Posterior vena cava (tissue), 2 donors: ENCODE results near the gene ELMO3. TPM values are rescaled to one million over a fixed set of nuclear protein-coding genes. Genes with fewer than 3 reads are reported as not detected.

Experiments
- DNase-seq: peaks from one replicate; pipeline ENCODE4 v3.0.0-alpha.2; 2020; ENCODE audit warnings: low spot score
- intact Hi-C, 2 donors: fragments of 100-400 bp; cut with DNase I; formaldehyde crosslinking; loops; one replicate each; pipeline versions ENCODE4 v1.14.1 to v1.14.2; 2022 to 2023
- long read RNA-seq, 2 donors: library from polyadenylated mRNA; unstranded; transcript quantifications; one replicate each; pipeline ENCODE4 v2.0.0, GENCODE V29; 2020 to 2021
- total RNA-seq, 2 donors: library from RNA; stranded (reverse); fragmentation: NEBNext Ultra II Directional; extraction: Animal tissue kit (Norgen Biotek cat#: 25700); gene quantifications; one replicate each; pipeline ENCODE4 v1.2.1, GENCODE V29; 2021
- donor health status: DM: yes; HTN: yes; CAD: no.
- donor health status: DM: yes; HTN: yes; CAD: no.

Gene ELMO3
- 1 to 10 TPM in 1 of 2 donors, under 1 TPM in 1; 0.93 to 1.2 TPM for total RNA-seq
- long read RNA-seq, donor 1 = 0 reads
- long read RNA-seq, donor 2 = 0 reads

GRCh38 chr16:67199011-67199807 is at the start of gene ELMO3:
TSS of gene ELMO3 (plus strand) at chr16:67199131. CDS start at chr16:67199327, 196 bp downstream.
- DNase-seq = no peak

GRCh38 chr16:67149276-67150046 is 49.5 kb upstream of the ELMO3 start:
- intact Hi-C loops = loop anchor here in 1 of 2 donors (10.0 kb wide), 1 partner anchor 415 kb away; no protein-coding TSS in a partner anchor
- DNase-seq = peak; percentile 82

More at GRCh38 chr16:67199011-67199807, at the start of gene ELMO3:
- intact Hi-C loops = no loop called here

- intact Hi-C loops = no loop called here
- DNase-seq = peak; percentile 91
Measured at GRCh38 chr16:67150047-67150832, 48.7 kb upstream of the ELMO3 start.

- DNase-seq = peak; percentile 93
- intact Hi-C loops = no loop called here
Measured at GRCh38 chr16:67150833-67151396, 48.0 kb upstream of the ELMO3 start, which contains the start of gene B3GNT9. TSS of gene B3GNT9 (minus strand) at chr16:67150998. CDS start at chr16:67150485, 513 bp downstream.

- intact Hi-C loops = no loop called here
- no peak for DNase-seq
Measured at GRCh38 chr16:67151431-67152097, 47.4 kb upstream of the ELMO3 start.

- intact Hi-C loops = loop anchor here (1.0 to 5.0 kb wide), 5 partner anchors 137 to 262 kb away; no protein-coding TSS in a partner anchor
- no peak for DNase-seq
Measured at GRCh38 chr16:67154578-67155294, 44.2 kb upstream of the ELMO3 start.

GRCh38 chr16:67155295-67156142 is 43.4 kb upstream of the ELMO3 start:
- intact Hi-C loops = loop anchor here (1.0 to 5.0 kb wide), 5 partner anchors 138 to 263 kb away; no protein-coding TSS in a partner anchor
- DNase-seq = peak; percentile 93

- intact Hi-C loops = loop anchor here (5.0 kb wide), 2 partner anchors 179 to 264 kb away; no protein-coding TSS in a partner anchor
- no peak for DNase-seq
Measured at GRCh38 chr16:67156143-67156844, 42.6 kb upstream of the ELMO3 start.

GRCh38 chr16:67157106-67157748 is 41.7 kb upstream of the ELMO3 start:
- no peak for DNase-seq
- intact Hi-C loops = loop anchor here (5.0 kb wide), 2 partner anchors 180 to 265 kb away; no protein-coding TSS in a partner anchor

- no peak for DNase-seq
- intact Hi-C loops = loop anchor here (5.0 kb wide), 2 partner anchors 181 to 266 kb away; no protein-coding TSS in a partner anchor
Measured at GRCh38 chr16:67157892-67158635, 40.9 kb upstream of the ELMO3 start.

GRCh38 chr16:67158637-67159600 is 40.0 kb upstream of the ELMO3 start:
- DNase-seq = peak; percentile 86

GRCh38 chr16:67161595-67162058 is 37.3 kb upstream of the ELMO3 start:
- no peak for DNase-seq
- intact Hi-C loops = no loop called here

More at GRCh38 chr16:67158637-67159600, 40.0 kb upstream of the ELMO3 start:
- intact Hi-C loops = loop anchor here (5.0 kb wide), 2 partner anchors 182 to 267 kb away; no protein-coding TSS in a partner anchor

- intact Hi-C loops = no loop called here
- DNase-seq = no peak
Measured at GRCh38 chr16:67162506-67163163, 36.3 kb upstream of the ELMO3 start.
